GM12878 (cell line): ENCODE measurements around the gene TXNDC12. TPM values are rescaled to one million over a fixed set of nuclear protein-coding genes. Genes with fewer than 3 reads are reported as not detected.

Experiments used
- ATAC-seq: fragments of 200-7000 bp; cut with Tn5 transposase; 3 replicates; pipeline ENCODE4 v1.9.1; 2020; ENCODE audit warnings: mild to moderate bottlenecking, moderate library complexity
- BruUV-seq: library from RNA; stranded (reverse); fragments of 400-500 nt; replicated peaks from 2 replicates; lab custom pipeline; 2021; lab: Mats Ljungman, UMichigan
- CTCF ChIA-PET: fragments of 300-600 bp; sonication (Branson Sonifier 250); formaldehyde crosslinking; extraction: SDS; loops from one replicate; lab custom pipeline; 2021; ENCODE audit warnings: inconsistent platforms; lab: Yijun Ruan, JAX
- POLR2A ChIA-PET: fragments of 350-600 bp; formaldehyde crosslinking; extraction: SDS; loops from one replicate; lab custom pipeline; 2021; ENCODE audit warnings: inconsistent platforms; lab: Charles Lee
- RAD21 ChIA-PET: fragments of 300-600 bp; sonication (Branson Sonifier 250); formaldehyde crosslinking; loops from one replicate; lab custom pipeline; 2023; ENCODE audit warnings: antibody characterized with exemption; ENCODE audit not compliant: unreplicated experiment; lab: Charles Lee
- SMC1A ChIA-PET: fragments of 300-600 bp; sonication (Branson Sonifier 250); formaldehyde crosslinking; loops from one replicate; lab custom pipeline; 2023; ENCODE audit not compliant: unreplicated experiment, uncharacterized antibody; lab: Charles Lee
- DNase-seq: peaks from one replicate; pipeline ENCODE4 v3.0.0-alpha.2; 2011; ENCODE audit warnings: low read depth, low spot score
- FAIRE-seq: peaks from 3 replicates; lab custom pipeline; 2011; peaks lifted over from hg19 to GRCh38; lab: Jason Lieb, UNC
- H2AFZ ChIP-seq: 2 replicates; pipeline ENCODE4 v1.6.0; 2011; ENCODE audit warnings: low read depth, low read length, control low read depth; ENCODE audit not compliant: control insufficient read depth
- H3K27ac ChIP-seq: 2 replicates; pipeline ENCODE4 v1.5.1; 2011; ENCODE audit warnings: control low read depth; ENCODE audit not compliant: control insufficient read depth, insufficient read depth
- H3K27me3 ChIP-seq, 2 experiments: replicated peaks in 1 of 2; 2 replicates each; pipeline versions ENCODE4 v1.6.0 to v1.6.1; 2011; ENCODE audit warnings: low read length in 1 of 2; ENCODE audit not compliant: control insufficient read depth in 2 of 2, insufficient read depth in 2 of 2
- H3K36me3 ChIP-seq, 2 experiments: 2 replicates each; pipeline ENCODE4 v1.5.1; 2011; ENCODE audit warnings: low read length in 1 of 2; ENCODE audit not compliant: control insufficient read depth in 2 of 2, insufficient read depth in 2 of 2
- H3K4me1 ChIP-seq: 2 replicates; pipeline ENCODE4 v1.6.1; 2011; ENCODE audit warnings: mild to moderate bottlenecking, low read length, moderate library complexity, mixed read lengths; ENCODE audit not compliant: control insufficient read depth, insufficient read depth
- H3K4me2 ChIP-seq: 2 replicates; pipeline ENCODE4 v1.6.0; 2011; ENCODE audit warnings: control low read depth; ENCODE audit not compliant: control insufficient read depth, insufficient read depth
- H3K4me3 ChIP-seq: fragments of 200-600 bp; sonication (generic); 2 replicates; pipeline ENCODE4 v1.5.1; 2016
- H3K79me2 ChIP-seq: 2 replicates; pipeline ENCODE4 v1.6.0; 2011; ENCODE audit warnings: low read length; ENCODE audit not compliant: control insufficient read depth, insufficient read depth
- H3K9ac ChIP-seq: 2 replicates; pipeline ENCODE4 v1.8.0; 2011; ENCODE audit warnings: low read length, control low read depth, mixed read lengths; ENCODE audit not compliant: control insufficient read depth, insufficient read depth
- H3K9me3 ChIP-seq: replicated peaks from 3 replicates; pipeline ENCODE4 v1.5.1; 2011; ENCODE audit warnings: mild to moderate bottlenecking, low read length; ENCODE audit not compliant: control insufficient read depth, insufficient read depth
- H4K20me1 ChIP-seq: 2 replicates; pipeline ENCODE4 v1.6.0; 2011; ENCODE audit not compliant: control insufficient read depth, insufficient read depth
- CEBPB ChIP-seq, 2 experiments: fragments of 150-350 bp in 1 of 2; IDR thresholded peaks; 2 replicates each; pipeline ENCODE4 v1.6.1; 2012 to 2014; ENCODE audit warnings: low read depth in 2 of 2, low read length in 2 of 2, borderline replicate concordance in 1 of 2, inconsistent platforms in 1 of 2
- FOXK2 ChIP-seq: fragments of 450-650 bp; IDR thresholded peaks from 2 replicates; pipeline ENCODE4 v1.6.1; 2017; ENCODE audit warnings: mild to moderate bottlenecking, moderate library complexity
- PAX5 ChIP-seq: IDR thresholded peaks from 2 replicates; pipeline ENCODE4 v1.6.1; 2011; ENCODE audit warnings: low read depth, low read length, borderline replicate concordance
- POLR2AphosphoS5 ChIP-seq: IDR thresholded peaks from 2 replicates; pipeline ENCODE4 v1.6.1; 2011; ENCODE audit warnings: mild to moderate bottlenecking, low read length, inconsistent platforms
- SUPT20H ChIP-seq: IDR thresholded peaks from 2 replicates; pipeline ENCODE4 v1.6.1; 2011; ENCODE audit warnings: low read depth, mild to moderate bottlenecking, low read length, moderate library complexity, borderline replicate concordance; ENCODE audit not compliant: control insufficient read depth
- WRNIP1 ChIP-seq: IDR thresholded peaks from 2 replicates; pipeline ENCODE4 v1.6.1; 2011; ENCODE audit warnings: low read depth, low read length, improper control_type of control experiment, borderline replicate concordance
- ZNF207 ChIP-seq: fragments of 450-650 bp; IDR thresholded peaks from 2 replicates; pipeline ENCODE4 v1.6.1; 2014; ENCODE audit warnings: antibody characterized with exemption, mild to moderate bottlenecking, borderline replicate concordance
- ZNF622 ChIP-seq: fragments of 450-650 bp; IDR thresholded peaks from 2 replicates; pipeline ENCODE4 v1.6.1; 2017; ENCODE audit warnings: mild to moderate bottlenecking, inconsistent platforms
- WGBS: methylation state at CpG from one replicate; pipeline ENCODE4 v1.1.6; 2016; ENCODE audit warnings: low lambda C conversion rate; ENCODE audit not compliant: insufficient replicate concordance, insufficient coverage; ENCODE audit errors: missing lambda C conversion rate; 5-methylcytosine and 5-hydroxymethylcytosine counted together
- in situ Hi-C: fragments of 300-500 bp; cut with MboI; formaldehyde crosslinking; loops from 9 replicates; pipeline ENCODE4 v1.14.3; 2018; ENCODE audit warnings: mixed read lengths
- intact Hi-C: fragments of 100-400 bp; cut with micrococcal nuclease; formaldehyde crosslinking; loops from one replicate; pipeline ENCODE4 v1.14.2; 2022; ENCODE audit not compliant: unreplicated experiment
- polyA plus RNA-seq, 11 experiments: library from polyadenylated mRNA; depleted of rRNA in 4 of 11; unstranded in 6 of 11; stranded (reverse) in 5 of 11; fragments of >200 nt; fragmentation: Nextera tagmentation in 4 of 11; fragmentation: Illumina TruSeq in 1 of 11; extraction: Ambion mirVana in 4 of 11; extraction: Trizol in 1 of 11; gene quantifications; 1 replicate in 1 of 11; 2 replicates in 10 of 11; pipeline versions ENCODE4 v1.2.1 to v1.2.3, GENCODE V29; 2011 to 2016; ENCODE audit warnings: inconsistent platforms in 2 of 11, missing spikeins in 2 of 11, low read depth in 1 of 11
- total RNA-seq, 4 experiments: library from RNA; depleted of rRNA in 3 of 4; stranded (reverse); fragments of >200 nt in 3 of 4; fragmentation: Illumina TruSeq in 1 of 4; extraction: Trizol in 1 of 4; gene quantifications; 2 replicates each; pipeline versions ENCODE4 v1.2.1 to v1.2.3, GENCODE V29; 2013 to 2021
- TF ChIP-seq, protein P1 (sequence below): fragments of 450-650 bp; IDR thresholded peaks from 2 replicates; pipeline ENCODE4 v1.6.1; 2016; ENCODE audit warnings: mild to moderate bottlenecking
- TF ChIP-seq, protein P2 (sequence below): fragments of 450-650 bp; IDR thresholded peaks from 2 replicates; pipeline ENCODE4 v1.6.1; 2017; ENCODE audit warnings: mild to moderate bottlenecking, low read depth, inconsistent platforms; ENCODE audit not compliant: poor library complexity, severe bottlenecking
- TF ChIP-seq, protein P3 (sequence below): fragments of 450-650 bp; conservative IDR thresholded peaks from 2 replicates; pipeline ENCODE4 v1.6.1; 2017; ENCODE audit warnings: mild to moderate bottlenecking, moderate library complexity

The TXNDC12 gene
- total and polyA plus RNA-seq, 10 of the 15 experiments (the other 5 are each of a cell fraction or from before 2014, with no cell fraction given): 6.7 to 41.7 (median 17.7) TPM

DNA sequence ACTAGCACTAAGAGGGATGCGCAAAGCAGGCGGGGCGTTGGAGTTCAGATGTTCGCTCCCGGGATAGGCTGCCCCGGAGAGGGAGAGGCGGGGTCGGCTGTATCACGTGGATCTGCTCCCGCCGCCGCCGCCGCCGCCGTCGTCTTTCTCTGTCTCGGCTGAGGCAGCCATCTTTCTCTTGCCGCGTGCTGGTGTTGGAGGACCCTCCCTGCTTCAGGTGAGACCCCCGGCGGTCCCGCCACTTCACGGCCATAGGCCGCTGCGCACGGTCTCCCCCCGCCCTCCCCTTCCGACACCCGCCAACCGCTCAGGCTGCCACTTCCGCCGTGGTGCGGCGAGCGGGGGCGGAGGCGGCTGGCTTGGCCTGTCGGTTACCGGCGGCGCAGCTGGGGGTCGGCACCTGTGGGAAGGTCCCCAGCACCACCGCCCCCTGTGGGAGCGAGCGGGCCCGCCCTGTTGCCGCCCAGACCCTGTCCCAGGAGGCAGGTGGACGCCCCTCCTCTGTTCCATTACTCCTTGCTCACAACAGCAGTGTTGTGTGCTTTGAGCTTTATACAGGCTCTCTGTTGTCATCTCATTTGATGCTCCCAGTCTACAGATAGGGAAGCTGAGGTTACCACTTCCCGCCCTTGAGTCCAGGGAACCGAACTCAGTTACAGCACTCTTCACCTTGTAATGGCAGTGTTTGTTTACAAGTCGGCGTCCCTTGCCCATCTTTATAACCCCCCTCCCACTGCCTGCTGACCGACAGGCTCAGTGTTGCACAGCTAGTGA, 1.4 kb upstream of the TXNDC12 start, which contains the start of gene BTF3L4:
BTF3L4 (plus strand) TSS at position 133 of the 774 bp plus-strand sequence. CDS start 3,553 bp downstream, outside the sequence.
- CTCF ChIA-PET: interaction anchor here (0.7 to 3.0 kb wide), 2 partner anchors 18 to 23 kb away, joined by 3 to 10 read pairs; partner anchors contain the start of gene KTI12
- SMC1A ChIA-PET: interaction anchor here (0.8 to 4.0 kb wide), 8 partner anchors 11 to 317 kb away, joined by 3 to 11 read pairs (median 4); no protein-coding TSS in a partner anchor
- TF ChIP-seq SUPT20H (no peak), ZNF622 (no peak), WRNIP1 (no peak), PAX5 (0 out of 2 replicates have a peak, but pooled peaks have one; percentile 31), POLR2AphosphoS5 (peak; percentile 64), ZNF207 (peak; percentile 74; the same call in 1 of the 2 replicates), CEBPB (IDR thresholded peaks at IDR 0.05; ENCODE audit: borderline replicate concordance in 1 of 2, low read depth in 2 of 2, low read length in 2 of 2) (no peak), FOXK2 (no peak)
- TF ChIP-seq, protein P1, sequence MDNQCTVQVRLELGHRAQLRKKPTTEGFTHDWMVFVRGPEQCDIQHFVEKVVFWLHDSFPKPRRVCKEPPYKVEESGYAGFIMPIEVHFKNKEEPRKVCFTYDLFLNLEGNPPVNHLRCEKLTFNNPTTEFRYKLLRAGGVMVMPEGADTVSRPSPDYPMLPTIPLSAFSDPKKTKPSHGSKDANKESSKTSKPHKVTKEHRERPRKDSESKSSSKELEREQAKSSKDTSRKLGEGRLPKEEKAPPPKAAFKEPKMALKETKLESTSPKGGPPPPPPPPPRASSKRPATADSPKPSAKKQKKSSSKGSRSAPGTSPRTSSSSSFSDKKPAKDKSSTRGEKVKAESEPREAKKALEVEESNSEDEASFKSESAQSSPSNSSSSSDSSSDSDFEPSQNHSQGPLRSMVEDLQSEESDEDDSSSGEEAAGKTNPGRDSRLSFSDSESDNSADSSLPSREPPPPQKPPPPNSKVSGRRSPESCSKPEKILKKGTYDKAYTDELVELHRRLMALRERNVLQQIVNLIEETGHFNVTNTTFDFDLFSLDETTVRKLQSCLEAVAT: peak; percentile 76
- TF ChIP-seq, protein P2, sequence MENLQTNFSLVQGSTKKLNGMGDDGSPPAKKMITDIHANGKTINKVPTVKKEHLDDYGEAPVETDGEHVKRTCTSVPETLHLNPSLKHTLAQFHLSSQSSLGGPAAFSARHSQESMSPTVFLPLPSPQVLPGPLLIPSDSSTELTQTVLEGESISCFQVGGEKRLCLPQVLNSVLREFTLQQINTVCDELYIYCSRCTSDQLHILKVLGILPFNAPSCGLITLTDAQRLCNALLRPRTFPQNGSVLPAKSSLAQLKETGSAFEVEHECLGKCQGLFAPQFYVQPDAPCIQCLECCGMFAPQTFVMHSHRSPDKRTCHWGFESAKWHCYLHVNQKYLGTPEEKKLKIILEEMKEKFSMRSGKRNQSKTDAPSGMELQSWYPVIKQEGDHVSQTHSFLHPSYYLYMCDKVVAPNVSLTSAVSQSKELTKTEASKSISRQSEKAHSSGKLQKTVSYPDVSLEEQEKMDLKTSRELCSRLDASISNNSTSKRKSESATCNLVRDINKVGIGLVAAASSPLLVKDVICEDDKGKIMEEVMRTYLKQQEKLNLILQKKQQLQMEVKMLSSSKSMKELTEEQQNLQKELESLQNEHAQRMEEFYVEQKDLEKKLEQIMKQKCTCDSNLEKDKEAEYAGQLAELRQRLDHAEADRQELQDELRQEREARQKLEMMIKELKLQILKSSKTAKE: no peak
- TF ChIP-seq, protein P3, sequence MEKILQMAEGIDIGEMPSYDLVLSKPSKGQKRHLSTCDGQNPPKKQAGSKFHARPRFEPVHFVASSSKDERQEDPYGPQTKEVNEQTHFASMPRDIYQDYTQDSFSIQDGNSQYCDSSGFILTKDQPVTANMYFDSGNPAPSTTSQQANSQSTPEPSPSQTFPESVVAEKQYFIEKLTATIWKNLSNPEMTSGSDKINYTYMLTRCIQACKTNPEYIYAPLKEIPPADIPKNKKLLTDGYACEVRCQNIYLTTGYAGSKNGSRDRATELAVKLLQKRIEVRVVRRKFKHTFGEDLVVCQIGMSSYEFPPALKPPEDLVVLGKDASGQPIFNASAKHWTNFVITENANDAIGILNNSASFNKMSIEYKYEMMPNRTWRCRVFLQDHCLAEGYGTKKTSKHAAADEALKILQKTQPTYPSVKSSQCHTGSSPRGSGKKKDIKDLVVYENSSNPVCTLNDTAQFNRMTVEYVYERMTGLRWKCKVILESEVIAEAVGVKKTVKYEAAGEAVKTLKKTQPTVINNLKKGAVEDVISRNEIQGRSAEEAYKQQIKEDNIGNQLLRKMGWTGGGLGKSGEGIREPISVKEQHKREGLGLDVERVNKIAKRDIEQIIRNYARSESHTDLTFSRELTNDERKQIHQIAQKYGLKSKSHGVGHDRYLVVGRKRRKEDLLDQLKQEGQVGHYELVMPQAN: peak; percentile 84

More for the DNA sequence above, 1.4 kb upstream of the TXNDC12 start, which contains the start of gene BTF3L4:
- POLR2A ChIA-PET: interaction anchor here (0.5 to 4.0 kb wide), 12 partner anchors 8 to 1165 kb away, joined by 3 to 37 read pairs (median 4); partner anchors contain the start of genes KTI12, ORC1 and PRPF38A
- in situ Hi-C loops: no loop called here
- intact Hi-C loops: loop anchor here (1.0 kb wide), 1 partner anchor 23 kb away; the partner anchor contains the start of gene KTI12
- WGBS: under 1% methylated on average over 36 of the region's 54 CpGs
- DNase-seq (peak; percentile 66), ATAC-seq (peak; percentile 94), FAIRE-seq (peak; percentile 94)
- Histone ChIP-seq H2AFZ (peak within 1 kb of the TSS; percentile 95), H3K4me3 (peak within 1 kb of the TSS; percentile 85), H3K27ac (peak within 1 kb of the TSS; percentile 92), H3K4me2 (peak within 1 kb of the TSS; percentile 90), H3K36me3 (peaks cover 0 to 7% of the 10 kb centered on the region in 2 experiments; a peak in 1 of 4 replicates), H3K27me3 (no peaks in the 10 kb centered on the region), H3K4me1 (peaks cover 4% of the 10 kb centered on the region; the same call in 1 of the 2 replicates), H4K20me1 (no peaks in the 10 kb centered on the region), H3K79me2 (peaks cover 69% of the 10 kb centered on the region), H3K9ac (peak within 1 kb of the TSS; percentile 89), H3K9me3 (no peaks in the 10 kb centered on the region)
- BruUV-seq: no TSS peak
- RAD21 ChIA-PET: interaction anchor here (0.6 to 1.0 kb wide), 3 partner anchors 15 to 789 kb away, joined by 3 to 5 read pairs (median 4); no protein-coding TSS in a partner anchor
